Neural progenitor cell (in vitro differentiated cells): ENCODE results near the gene VEZF1. TPM values are rescaled to one million over a fixed set of nuclear protein-coding genes. Genes with fewer than 3 reads are reported as not detected.

Experiments
- DNase-seq: peaks from one replicate; pipeline ENCODE4 v3.0.0-alpha.2; 2016; ENCODE audit warnings: low spot score
- H2AFZ ChIP-seq: fragments of 200-600 bp; sonication (generic); replicated peaks from 2 replicates; pipeline ENCODE4 v1.6.1; 2016; ENCODE audit warnings: antibody characterized with exemption
- H3F3A ChIP-seq: fragments of 200-600 bp; sonication (generic); 2 replicates; pipeline ENCODE4 v1.6.1; 2016; ENCODE audit warnings: antibody characterized with exemption, low read depth
- H3K27ac ChIP-seq: fragments of 200-600 bp; sonication (generic); 2 replicates; pipeline ENCODE4 v1.5.1; 2016; ENCODE audit warnings: mild to moderate bottlenecking
- H3K27me3 ChIP-seq: fragments of 200-600 bp; sonication (generic); 2 replicates; pipeline ENCODE4 v1.6.1; 2016; ENCODE audit warnings: mild to moderate bottlenecking, moderate library complexity
- H3K36me3 ChIP-seq: fragments of 200-600 bp; sonication (generic); 2 replicates; pipeline ENCODE4 v1.5.1; 2016
- H3K4me1 ChIP-seq: fragments of 200-600 bp; sonication (generic); 2 replicates; pipeline ENCODE4 v1.6.1; 2016; ENCODE audit warnings: mixed run types
- H3K4me2 ChIP-seq: fragments of 200-600 bp; sonication (generic); 2 replicates; pipeline ENCODE4 v1.6.1; 2016
- H3K4me3 ChIP-seq: fragments of 200-600 bp; sonication (generic); 2 replicates; pipeline ENCODE4 v1.5.1; 2016
- H3K79me2 ChIP-seq: fragments of 200-600 bp; sonication (generic); 2 replicates; pipeline ENCODE4 v1.6.1; 2016; ENCODE audit warnings: low read depth
- H3K9ac ChIP-seq: fragments of 200-600 bp; sonication (generic); 2 replicates; pipeline ENCODE4 v1.6.1; 2016
- H3K9me3 ChIP-seq: fragments of 200-600 bp; sonication (generic); 2 replicates; pipeline ENCODE4 v1.5.1; 2016; ENCODE audit warnings: low read depth
- H4K20me1 ChIP-seq: fragments of 200-600 bp; sonication (generic); 2 replicates; pipeline ENCODE4 v1.6.1; 2016; ENCODE audit warnings: low read depth
- H3K27ac Mint-ChIP-seq: 3 replicates; pipeline ENCODE4 v1.8.0; 2021; ENCODE audit warnings: mixed read lengths
- H3K27me3 Mint-ChIP-seq: 2 replicates; pipeline ENCODE4 v1.8.0; 2022; ENCODE audit warnings: low read depth, mild to moderate bottlenecking, inconsistent platforms, moderate library complexity, mixed read lengths; ENCODE audit not compliant: insufficient read depth
- H3K36me3 Mint-ChIP-seq: 3 replicates; pipeline ENCODE4 v1.8.0; 2021; ENCODE audit warnings: mixed read lengths
- H3K4me1 Mint-ChIP-seq: 3 replicates; pipeline ENCODE4 v1.8.0; 2021; ENCODE audit warnings: mixed read lengths
- H3K4me3 Mint-ChIP-seq: 3 replicates; pipeline ENCODE4 v1.8.0; 2021; ENCODE audit warnings: mild to moderate bottlenecking, moderate library complexity, mixed read lengths
- H3K9me3 Mint-ChIP-seq: 3 replicates; pipeline ENCODE4 v1.8.0; 2020; ENCODE audit warnings: mixed read lengths
- EZH2 ChIP-seq: fragments of 200-600 bp; sonication (generic); IDR thresholded peaks from 2 replicates; pipeline ENCODE4 v1.6.1; 2017; ENCODE audit warnings: antibody characterized with exemption, mild to moderate bottlenecking, moderate library complexity
- EZH2phosphoT487 ChIP-seq: fragments of 200-600 bp; sonication (generic); IDR thresholded peaks from 2 replicates; pipeline ENCODE4 v1.6.1; 2017; ENCODE audit warnings: antibody characterized with exemption
- total RNA-seq: library from RNA; depleted of rRNA; stranded (reverse); fragments of >200 nt; gene quantifications from 2 replicates; pipeline ENCODE4 v1.2.3, GENCODE V29; 2015; ENCODE audit warnings: low replicate concordance
- TF ChIP-seq, protein P1 (sequence below): fragments of 200-600 bp; sonication (generic); IDR thresholded peaks from 2 replicates; pipeline ENCODE4 v1.5.1; 2017; ENCODE audit warnings: antibody characterized with exemption, mild to moderate bottlenecking

The VEZF1 gene
- total RNA-seq, 1 donor from 2014 or later: 90.4 TPM

DNA sequence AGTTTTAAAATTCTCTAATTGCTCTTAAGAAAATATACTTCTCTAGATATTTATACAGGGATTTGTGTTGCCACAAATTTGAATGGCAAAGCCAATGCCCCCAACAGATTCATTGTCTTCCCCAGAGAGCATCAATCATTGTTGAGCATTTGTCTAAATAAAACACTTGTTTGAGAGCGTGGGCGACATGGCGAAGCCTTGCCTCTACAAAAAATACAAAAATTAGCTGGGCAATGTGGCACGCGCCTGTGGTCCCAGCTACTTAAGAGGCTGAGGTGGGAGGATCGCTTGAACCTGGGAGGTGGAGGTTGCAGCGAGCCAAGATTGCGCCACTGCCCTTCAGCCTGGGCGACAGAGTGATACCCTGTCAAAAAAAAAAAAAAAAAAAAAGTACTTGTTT is 32.3 kb upstream of the VEZF1 start:
- Histone ChIP-seq H3K9me3 (no peaks in the 10 kb centered on the region), H3K9ac (no peak overlapping the region), H3K27ac (no peak overlapping the region), H3F3A (peaks cover 5% of the 10 kb centered on the region), H3K27me3 (no peaks in the 10 kb centered on the region), H3K4me3 (no peak overlapping the region), H3K36me3 (no peaks in the 10 kb centered on the region), H2AFZ (no peak overlapping the region), H3K79me2 (no peaks in the 10 kb centered on the region), H3K4me2 (no peak overlapping the region), H3K4me1 (peaks cover 9% of the 10 kb centered on the region), H4K20me1 (no peaks in the 10 kb centered on the region)
- Mint-ChIP-seq H3K27me3 (peaks cover 4% of the 10 kb centered on the region), H3K27ac (no peak overlapping the region), H3K4me3 (no peak overlapping the region), H3K36me3 (no peaks in the 10 kb centered on the region), H3K4me1 (peaks cover 4% of the 10 kb centered on the region), H3K9me3 (no peaks in the 10 kb centered on the region)
- DNase-seq: no peak
- TF ChIP-seq, protein P1, sequence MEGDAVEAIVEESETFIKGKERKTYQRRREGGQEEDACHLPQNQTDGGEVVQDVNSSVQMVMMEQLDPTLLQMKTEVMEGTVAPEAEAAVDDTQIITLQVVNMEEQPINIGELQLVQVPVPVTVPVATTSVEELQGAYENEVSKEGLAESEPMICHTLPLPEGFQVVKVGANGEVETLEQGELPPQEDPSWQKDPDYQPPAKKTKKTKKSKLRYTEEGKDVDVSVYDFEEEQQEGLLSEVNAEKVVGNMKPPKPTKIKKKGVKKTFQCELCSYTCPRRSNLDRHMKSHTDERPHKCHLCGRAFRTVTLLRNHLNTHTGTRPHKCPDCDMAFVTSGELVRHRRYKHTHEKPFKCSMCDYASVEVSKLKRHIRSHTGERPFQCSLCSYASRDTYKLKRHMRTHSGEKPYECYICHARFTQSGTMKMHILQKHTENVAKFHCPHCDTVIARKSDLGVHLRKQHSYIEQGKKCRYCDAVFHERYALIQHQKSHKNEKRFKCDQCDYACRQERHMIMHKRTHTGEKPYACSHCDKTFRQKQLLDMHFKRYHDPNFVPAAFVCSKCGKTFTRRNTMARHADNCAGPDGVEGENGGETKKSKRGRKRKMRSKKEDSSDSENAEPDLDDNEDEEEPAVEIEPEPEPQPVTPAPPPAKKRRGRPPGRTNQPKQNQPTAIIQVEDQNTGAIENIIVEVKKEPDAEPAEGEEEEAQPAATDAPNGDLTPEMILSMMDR: no peak
- no peak for TF ChIP-seq EZH2phosphoT487

DNA sequence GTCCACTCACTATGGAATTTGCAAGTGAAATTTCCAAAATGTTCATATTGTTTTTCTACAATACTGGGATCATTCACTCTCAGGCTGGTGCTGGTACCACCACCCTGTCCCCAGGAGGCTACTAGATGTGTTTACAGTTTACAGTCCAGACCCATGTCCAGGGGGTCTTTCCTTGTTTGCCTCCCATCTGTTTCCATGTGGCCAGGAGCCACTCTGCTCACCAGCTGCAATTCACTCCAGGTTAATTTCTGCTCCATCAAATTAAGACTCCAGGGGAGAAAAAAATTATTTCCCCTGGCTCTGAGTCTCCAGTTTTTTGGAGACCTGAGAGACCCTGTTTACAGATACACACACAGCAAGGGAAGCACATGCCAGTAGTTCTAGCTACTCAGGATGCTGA is 31.5 kb upstream of the VEZF1 start:
- H3K27ac ChIP-seq: no peak overlapping the region
- no peak overlapping the region for H3K27ac Mint-ChIP-seq
- peaks cover 4% of the 10 kb centered on the region for H3K4me1 Mint-ChIP-seq
- H3K4me1 ChIP-seq: peaks cover 9% of the 10 kb centered on the region
- H3K27me3 ChIP-seq: no peaks in the 10 kb centered on the region
- no peak overlapping the region for H2AFZ ChIP-seq
- H3K4me3 Mint-ChIP-seq: no peak overlapping the region
- no peak overlapping the region for H3K4me2 ChIP-seq
- H3K9me3 Mint-ChIP-seq: no peaks in the 10 kb centered on the region
- no peaks in the 10 kb centered on the region for H3K79me2 ChIP-seq
- no peaks in the 10 kb centered on the region for H3K36me3 Mint-ChIP-seq
- H3K27me3 Mint-ChIP-seq: peaks cover 2% of the 10 kb centered on the region
- TF ChIP-seq, protein P1: no peak
- no peak for TF ChIP-seq EZH2phosphoT487
- no peak for DNase-seq
- H3K4me3 ChIP-seq: no peak overlapping the region
- no peaks in the 10 kb centered on the region for H3K36me3 ChIP-seq
- no peaks in the 10 kb centered on the region for H3K9me3 ChIP-seq
- peaks cover 5% of the 10 kb centered on the region for H3F3A ChIP-seq
- no peaks in the 10 kb centered on the region for H4K20me1 ChIP-seq
- no peak overlapping the region for H3K9ac ChIP-seq

DNA sequence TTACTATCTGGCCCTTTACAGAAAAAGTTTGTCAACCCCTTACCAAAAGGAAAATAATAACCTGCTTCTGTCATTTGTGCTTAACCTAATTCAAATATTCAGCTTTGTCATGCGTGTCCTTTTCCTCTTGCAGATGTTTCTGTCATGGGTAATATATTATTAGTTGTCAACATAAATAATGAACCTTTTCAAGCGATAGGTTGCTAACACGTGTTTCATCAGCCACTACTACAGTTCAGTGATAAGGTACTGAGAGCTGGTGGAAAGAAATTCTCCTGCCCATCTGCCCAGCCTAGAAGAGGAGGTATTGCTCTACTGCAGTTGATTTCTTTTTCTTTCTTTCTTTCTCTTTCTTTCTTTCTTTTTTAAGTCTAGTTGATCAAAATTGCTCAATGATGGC is 31.0 kb upstream of the VEZF1 start:
- TF ChIP-seq EZH2 (no peak), EZH2phosphoT487 (no peak)
- TF ChIP-seq, protein P1: no peak
- no peak for DNase-seq
- Histone ChIP-seq H2AFZ (no peak overlapping the region), H3K4me3 (no peak overlapping the region), H3K79me2 (no peaks in the 10 kb centered on the region), H3K4me2 (no peak overlapping the region), H3K9ac (no peak overlapping the region), H3K36me3 (no peaks in the 10 kb centered on the region), H3K27ac (no peak overlapping the region), H3F3A (peaks cover 5% of the 10 kb centered on the region), H4K20me1 (no peaks in the 10 kb centered on the region), H3K9me3 (no peaks in the 10 kb centered on the region), H3K4me1 (peaks cover 9% of the 10 kb centered on the region), H3K27me3 (no peaks in the 10 kb centered on the region)
- H3K27ac Mint-ChIP-seq: no peak overlapping the region
- no peaks in the 10 kb centered on the region for H3K9me3 Mint-ChIP-seq
- H3K4me3 Mint-ChIP-seq: no peak overlapping the region
- H3K27me3 Mint-ChIP-seq: peaks cover 2% of the 10 kb centered on the region
- peaks cover 4% of the 10 kb centered on the region for H3K4me1 Mint-ChIP-seq
- H3K36me3 Mint-ChIP-seq: no peaks in the 10 kb centered on the region
